NT2/D1 (cell line): Measurements from ENCODE around the gene TAGLN3.

Source experiments
- DNase-seq: peaks from one replicate; pipeline ENCODE4 v3.0.0-alpha.2; 2011; ENCODE audit warnings: low read depth, low spot score
- H3K27me3 ChIP-seq: 2 replicates; pipeline ENCODE4 v1.6.0; 2011; ENCODE audit warnings: mild to moderate bottlenecking; ENCODE audit not compliant: insufficient read length, insufficient read depth
- H3K36me3 ChIP-seq: 2 replicates; pipeline ENCODE4 v1.6.1; 2011; ENCODE audit warnings: mild to moderate bottlenecking, low read length, mixed read lengths; ENCODE audit not compliant: insufficient read depth, insufficient read length
- H3K4me1 ChIP-seq: 2 replicates; pipeline ENCODE4 v1.5.1; 2011; ENCODE audit not compliant: insufficient read depth, insufficient read length
- H3K4me3 ChIP-seq: 2 replicates; pipeline ENCODE4 v1.5.1; 2011; ENCODE audit warnings: low read depth; ENCODE audit not compliant: insufficient read length
- H3K9ac ChIP-seq: 2 replicates; pipeline ENCODE4 v1.6.0; 2011; ENCODE audit warnings: low read depth; ENCODE audit not compliant: insufficient read length
- H3K9me3 ChIP-seq: 2 replicates; pipeline ENCODE4 v1.5.1; 2011; ENCODE audit warnings: mild to moderate bottlenecking, low read length; ENCODE audit not compliant: insufficient read depth
- SUZ12 ChIP-seq: IDR thresholded peaks from 2 replicates; pipeline ENCODE4 v1.6.1; 2011; ENCODE audit not compliant: insufficient read length, insufficient read depth; ENCODE audit errors: extremely low read depth
- YY1 ChIP-seq: IDR thresholded peaks from 2 replicates; pipeline ENCODE4 v1.6.1; 2011; ENCODE audit not compliant: insufficient read length, insufficient read depth
- ZNF274 ChIP-seq: IDR thresholded peaks from 2 replicates; pipeline ENCODE4 v1.6.1; 2011; ENCODE audit warnings: mild to moderate bottlenecking, low read depth, low read length

Gene TAGLN3

GRCh38 chr3:111998636-111999483 is at the start of gene TAGLN3:
Gene TAGLN3 (plus strand): TSS chr3:111998922. CDS start chr3:111999423, 501 bp downstream.
- TF ChIP-seq ZNF274 (no peak), YY1 (no peak), SUZ12 (no peak)

GRCh38 chr3:111949712-111950111 is 49.0 kb upstream of the TAGLN3 start:
- Histone ChIP-seq H3K4me3 (no peak overlapping the region), H3K27me3 (no peaks in the 10 kb centered on the region), H3K4me1 (no peaks in the 10 kb centered on the region), H3K36me3 (peaks cover 28% of the 10 kb centered on the region), H3K9me3 (no peaks in the 10 kb centered on the region), H3K9ac (no peak overlapping the region)
- no peak for DNase-seq
- no peak for TF ChIP-seq SUZ12
- TF ChIP-seq ZNF274: no peak
- no peak for TF ChIP-seq YY1

More at GRCh38 chr3:111998636-111999483, at the start of gene TAGLN3:
- Histone ChIP-seq H3K36me3 (no peaks in the 10 kb centered on the region), H3K9ac (peak within 1 kb of the TSS; percentile 77), H3K9me3 (no peaks in the 10 kb centered on the region), H3K4me1 (peaks cover 9% of the 10 kb centered on the region), H3K4me3 (peak within 1 kb of the TSS; percentile 62), H3K27me3 (peaks cover 33% of the 10 kb centered on the region)
- peak; percentile 28 for DNase-seq

GRCh38 chr3:111951032-111951431 is 47.7 kb upstream of the TAGLN3 start:
- H3K36me3 ChIP-seq: peaks cover 31% of the 10 kb centered on the region
- no peaks in the 10 kb centered on the region for H3K9me3 ChIP-seq
- DNase-seq: no peak
- no peaks in the 10 kb centered on the region for H3K27me3 ChIP-seq
- no peak overlapping the region for H3K9ac ChIP-seq
- H3K4me1 ChIP-seq: no peaks in the 10 kb centered on the region
- TF ChIP-seq SUZ12 (no peak), YY1 (no peak), ZNF274 (no peak)
- H3K4me3 ChIP-seq: no peak overlapping the region

DNA sequence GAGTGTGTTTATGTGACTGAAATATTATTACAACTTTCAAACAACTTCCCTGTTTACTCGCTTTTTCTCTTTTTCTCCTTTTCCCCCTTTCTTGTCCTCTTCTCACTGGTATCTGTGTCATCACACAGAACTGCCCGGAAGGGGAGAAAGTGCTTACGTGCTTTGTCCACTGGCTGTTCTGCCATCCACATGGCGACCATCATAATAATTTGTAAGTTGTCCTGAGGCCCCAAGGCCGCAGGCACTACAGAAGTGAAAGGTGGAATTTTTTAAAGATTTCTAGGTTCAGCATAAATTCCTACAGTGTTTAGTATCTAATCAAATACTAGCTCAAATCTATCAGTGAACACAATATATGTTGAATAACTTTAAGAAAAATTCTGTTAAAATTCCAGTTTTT is 46.6 kb upstream of the TAGLN3 start:
- no peaks in the 10 kb centered on the region for H3K9me3 ChIP-seq
- no peak for TF ChIP-seq SUZ12
- no peak for TF ChIP-seq YY1
- no peak for TF ChIP-seq ZNF274

GRCh38 chr3:111952866-111953450 is 45.8 kb upstream of the TAGLN3 start:
- no peaks in the 10 kb centered on the region for H3K4me1 ChIP-seq

More for the DNA sequence above, 46.6 kb upstream of the TAGLN3 start:
- DNase-seq: no peak
- H3K27me3 ChIP-seq: no peaks in the 10 kb centered on the region
- no peaks in the 10 kb centered on the region for H3K4me1 ChIP-seq
- H3K4me3 ChIP-seq: no peak overlapping the region
- H3K36me3 ChIP-seq: peaks cover 31% of the 10 kb centered on the region
- H3K9ac ChIP-seq: no peak overlapping the region

DNA sequence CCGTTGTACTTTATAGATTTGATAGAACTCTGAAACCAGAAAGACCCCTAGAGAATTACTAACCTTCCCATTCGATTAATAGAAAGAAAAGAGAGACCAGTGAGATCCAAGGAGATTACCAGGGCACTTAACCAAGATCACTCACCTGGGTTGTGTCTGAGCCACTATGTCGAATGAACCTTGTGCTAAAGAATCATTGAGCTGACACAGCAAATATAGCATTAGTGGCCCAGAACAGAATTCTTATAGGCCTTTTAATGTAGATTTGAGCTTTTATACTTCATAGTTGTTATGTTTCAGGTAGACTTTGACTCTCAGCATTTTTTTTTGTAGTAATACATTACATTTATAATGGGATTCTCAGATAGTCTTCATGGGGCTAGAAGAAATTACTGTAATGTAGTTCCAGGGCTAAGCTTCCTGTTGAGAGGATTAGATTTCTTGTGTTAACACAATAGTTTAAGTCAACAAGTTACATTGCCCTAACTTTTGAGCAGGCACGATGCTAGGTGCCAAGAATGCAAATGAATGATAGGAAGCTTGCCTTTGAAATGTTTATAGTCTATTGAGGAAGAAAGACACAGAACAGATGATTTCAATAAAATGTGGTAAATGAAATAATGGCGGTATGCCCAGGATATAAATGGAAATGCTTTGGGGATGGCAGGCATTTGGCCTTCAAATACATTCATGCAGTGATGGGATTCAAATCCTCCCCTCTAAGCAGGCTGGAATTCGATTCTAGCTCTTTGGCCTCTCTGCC is 44.3 kb upstream of the TAGLN3 start:
- no peak for TF ChIP-seq ZNF274
- no peak for TF ChIP-seq SUZ12
- no peak for TF ChIP-seq YY1
- Histone ChIP-seq H3K9me3 (no peaks in the 10 kb centered on the region), H3K36me3 (peaks cover 30% of the 10 kb centered on the region), H3K27me3 (no peaks in the 10 kb centered on the region), H3K4me3 (no peak overlapping the region), H3K9ac (no peak overlapping the region), H3K4me1 (no peaks in the 10 kb centered on the region)
- DNase-seq: no peak

More at GRCh38 chr3:111952866-111953450, 45.8 kb upstream of the TAGLN3 start:
- no peak overlapping the region for H3K9ac ChIP-seq
- H3K27me3 ChIP-seq: no peaks in the 10 kb centered on the region
- no peak overlapping the region for H3K4me3 ChIP-seq
- no peak for DNase-seq
- H3K9me3 ChIP-seq: no peaks in the 10 kb centered on the region
- H3K36me3 ChIP-seq: peaks cover 31% of the 10 kb centered on the region
- no peak for TF ChIP-seq ZNF274
- TF ChIP-seq SUZ12: no peak
- no peak for TF ChIP-seq YY1
